Measurements from ENCODE around the gene SRSF9. TPM values are rescaled to one million over a fixed set of nuclear protein-coding genes. Genes with fewer than 3 reads are reported as not detected.

Gene SRSF9
- total RNA-seq, 1 donor from 2014 or later: 255 TPM

DNA sequence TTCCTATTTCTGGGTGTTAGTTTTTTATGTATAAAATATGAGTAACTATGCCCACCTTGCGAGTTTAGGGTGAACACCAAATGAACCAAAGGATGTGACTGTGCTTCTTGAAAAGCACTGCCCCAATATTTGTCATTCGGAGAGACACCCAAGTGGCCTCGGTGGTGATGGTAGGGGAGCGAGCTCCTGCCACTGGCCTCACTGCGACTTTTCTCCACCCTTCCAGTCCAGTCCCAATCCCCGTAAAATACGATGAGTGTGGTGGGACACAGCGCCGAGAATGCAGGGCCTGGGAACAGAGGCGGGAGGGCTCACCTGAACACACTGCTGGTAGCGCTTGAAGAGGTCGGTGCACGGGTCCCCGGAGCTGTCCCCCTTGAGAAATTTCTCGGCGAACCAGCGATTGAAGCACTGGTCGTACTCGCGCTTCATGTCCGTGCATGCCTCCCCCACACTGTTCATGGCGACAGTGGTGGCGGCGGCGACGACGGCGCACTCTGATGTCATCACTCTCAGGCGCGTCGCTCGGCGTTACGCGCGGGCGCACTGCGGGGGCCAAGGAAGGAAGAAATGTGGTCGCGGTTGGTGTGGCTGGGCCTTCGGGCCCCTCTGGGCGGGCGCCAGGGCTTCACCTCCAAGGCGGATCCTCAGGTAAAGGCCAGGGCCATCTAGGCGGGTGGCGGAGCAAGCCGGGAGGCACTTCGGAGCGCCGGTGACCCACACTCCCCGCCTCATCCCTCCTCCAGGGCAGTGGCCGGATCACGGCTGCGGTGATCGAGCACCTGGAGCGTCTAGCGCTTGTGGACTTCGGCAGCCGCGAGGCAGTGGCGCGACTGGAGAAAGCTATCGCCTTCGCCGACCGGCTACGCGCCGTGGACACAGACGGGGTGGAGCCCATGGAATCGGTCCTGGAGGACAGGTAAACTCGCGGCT, 23.4 kb downstream of the SRSF9 start, which contains the start of the genes GATC and TRIAP1:
Gene GATC (plus strand): TSS at position 534 of the 933 bp plus-strand sequence. CDS start 37 bp downstream, at position 571.
Gene TRIAP1 (minus strand): TSS at position 474 of the 933 bp plus-strand sequence. CDS start 12 bp downstream, at position 462.
- peaks cover 17% of the 10 kb centered on the region for H3K36me3 Mint-ChIP-seq (ENCODE audit: low read depth, unreplicated experiment)

DNA sequence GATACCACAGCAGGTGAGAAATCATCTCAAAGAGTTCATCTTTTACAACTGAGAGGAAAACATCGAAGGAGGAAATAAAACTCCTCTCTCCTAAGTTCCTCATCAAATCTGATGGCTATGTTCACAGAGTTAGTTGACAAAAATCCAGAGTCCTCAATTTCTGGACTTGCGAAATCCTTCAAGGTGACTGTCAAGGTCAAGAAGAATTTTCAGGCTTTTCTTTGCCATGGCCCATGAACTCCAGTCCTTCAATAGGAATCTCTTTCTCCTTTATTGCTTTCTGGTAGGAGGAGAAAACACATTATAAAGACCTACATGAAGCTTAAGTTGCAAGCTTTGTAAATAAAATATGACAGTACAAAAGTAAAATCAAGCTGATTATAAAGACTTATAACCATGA, 24.9 kb downstream of the SRSF9 start:
- no peaks in the 10 kb centered on the region for H3K9me3 Mint-ChIP-seq (ENCODE audit: unreplicated experiment)
- no peak overlapping the region for H3K27ac Mint-ChIP-seq (ENCODE audit: unreplicated experiment)
- no peak for DNase-seq (ENCODE audit: low spot score)
- peaks cover 17% of the 10 kb centered on the region for H3K4me1 Mint-ChIP-seq (ENCODE audit: unreplicated experiment)
- TF ChIP-seq, protein P1, sequence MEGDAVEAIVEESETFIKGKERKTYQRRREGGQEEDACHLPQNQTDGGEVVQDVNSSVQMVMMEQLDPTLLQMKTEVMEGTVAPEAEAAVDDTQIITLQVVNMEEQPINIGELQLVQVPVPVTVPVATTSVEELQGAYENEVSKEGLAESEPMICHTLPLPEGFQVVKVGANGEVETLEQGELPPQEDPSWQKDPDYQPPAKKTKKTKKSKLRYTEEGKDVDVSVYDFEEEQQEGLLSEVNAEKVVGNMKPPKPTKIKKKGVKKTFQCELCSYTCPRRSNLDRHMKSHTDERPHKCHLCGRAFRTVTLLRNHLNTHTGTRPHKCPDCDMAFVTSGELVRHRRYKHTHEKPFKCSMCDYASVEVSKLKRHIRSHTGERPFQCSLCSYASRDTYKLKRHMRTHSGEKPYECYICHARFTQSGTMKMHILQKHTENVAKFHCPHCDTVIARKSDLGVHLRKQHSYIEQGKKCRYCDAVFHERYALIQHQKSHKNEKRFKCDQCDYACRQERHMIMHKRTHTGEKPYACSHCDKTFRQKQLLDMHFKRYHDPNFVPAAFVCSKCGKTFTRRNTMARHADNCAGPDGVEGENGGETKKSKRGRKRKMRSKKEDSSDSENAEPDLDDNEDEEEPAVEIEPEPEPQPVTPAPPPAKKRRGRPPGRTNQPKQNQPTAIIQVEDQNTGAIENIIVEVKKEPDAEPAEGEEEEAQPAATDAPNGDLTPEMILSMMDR (IDR thresholded peaks at IDR 0.05; ENCODE audit: unreplicated experiment): no peak
- peaks cover 7% of the 10 kb centered on the region for H3K27me3 Mint-ChIP-seq (ENCODE audit: unreplicated experiment)
- peak overlapping the region; percentile 100 for H3K4me3 Mint-ChIP-seq (ENCODE audit: unreplicated experiment)
- H3K36me3 Mint-ChIP-seq (ENCODE audit: low read depth, unreplicated experiment): peaks cover 19% of the 10 kb centered on the region

More for the DNA sequence above, 23.4 kb downstream of the SRSF9 start, which contains the start of the genes GATC and TRIAP1:
- Mint-ChIP-seq H3K27ac (ENCODE audit: unreplicated experiment) (peak within 1 kb of the TSS; percentile 92), H3K9me3 (ENCODE audit: unreplicated experiment) (no peaks in the 10 kb centered on the region), H3K4me3 (ENCODE audit: unreplicated experiment) (peak within 1 kb of the TSS; percentile 100), H3K27me3 (ENCODE audit: unreplicated experiment) (peaks cover 7% of the 10 kb centered on the region), H3K4me1 (ENCODE audit: unreplicated experiment) (peaks cover 17% of the 10 kb centered on the region)
- TF ChIP-seq, protein P1 (IDR thresholded peaks at IDR 0.05; ENCODE audit: unreplicated experiment): no peak
- peak; percentile 87 for DNase-seq (ENCODE audit: low spot score)

DNA sequence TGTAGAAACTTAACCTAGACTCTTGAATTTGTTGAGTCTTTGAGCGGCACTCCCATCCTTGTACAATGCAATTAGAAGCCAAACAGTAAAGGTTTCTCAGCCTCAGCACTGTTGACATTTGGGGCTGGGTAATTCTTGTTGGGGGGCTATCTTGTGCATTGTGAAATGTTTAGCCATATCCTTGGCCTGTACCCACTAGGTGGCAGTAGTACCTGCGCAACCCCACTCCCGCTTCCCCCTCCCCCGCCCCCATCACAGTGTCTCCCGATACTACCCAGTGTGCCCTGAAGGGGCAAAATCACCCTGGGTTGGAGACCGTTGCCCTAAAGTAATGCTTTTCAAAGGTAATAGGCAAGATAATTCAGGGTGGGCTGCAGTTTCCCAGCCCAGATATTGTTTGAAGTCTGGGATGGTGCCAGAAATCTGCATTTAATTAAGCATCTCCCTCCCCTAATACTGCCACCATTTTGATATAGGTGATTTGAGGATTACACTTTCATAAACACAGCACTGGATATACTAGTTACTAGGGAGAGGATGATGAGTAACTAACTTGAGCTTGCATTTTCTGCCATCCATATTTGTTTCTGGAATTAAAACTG, 29.8 kb downstream of the SRSF9 start:
- H3K27ac Mint-ChIP-seq (ENCODE audit: unreplicated experiment): no peak overlapping the region
- no peaks in the 10 kb centered on the region for H3K9me3 Mint-ChIP-seq (ENCODE audit: unreplicated experiment)
- no peaks in the 10 kb centered on the region for H3K27me3 Mint-ChIP-seq (ENCODE audit: unreplicated experiment)
- H3K4me1 Mint-ChIP-seq (ENCODE audit: unreplicated experiment): peaks cover 4% of the 10 kb centered on the region
- no peak overlapping the region for H3K4me3 Mint-ChIP-seq (ENCODE audit: unreplicated experiment)
- TF ChIP-seq, protein P1 (IDR thresholded peaks at IDR 0.05; ENCODE audit: unreplicated experiment): peak; percentile 74
- H3K36me3 Mint-ChIP-seq (ENCODE audit: low read depth, unreplicated experiment): peaks cover 5% of the 10 kb centered on the region
- peak; percentile 71 for DNase-seq (ENCODE audit: low spot score)

DNA sequence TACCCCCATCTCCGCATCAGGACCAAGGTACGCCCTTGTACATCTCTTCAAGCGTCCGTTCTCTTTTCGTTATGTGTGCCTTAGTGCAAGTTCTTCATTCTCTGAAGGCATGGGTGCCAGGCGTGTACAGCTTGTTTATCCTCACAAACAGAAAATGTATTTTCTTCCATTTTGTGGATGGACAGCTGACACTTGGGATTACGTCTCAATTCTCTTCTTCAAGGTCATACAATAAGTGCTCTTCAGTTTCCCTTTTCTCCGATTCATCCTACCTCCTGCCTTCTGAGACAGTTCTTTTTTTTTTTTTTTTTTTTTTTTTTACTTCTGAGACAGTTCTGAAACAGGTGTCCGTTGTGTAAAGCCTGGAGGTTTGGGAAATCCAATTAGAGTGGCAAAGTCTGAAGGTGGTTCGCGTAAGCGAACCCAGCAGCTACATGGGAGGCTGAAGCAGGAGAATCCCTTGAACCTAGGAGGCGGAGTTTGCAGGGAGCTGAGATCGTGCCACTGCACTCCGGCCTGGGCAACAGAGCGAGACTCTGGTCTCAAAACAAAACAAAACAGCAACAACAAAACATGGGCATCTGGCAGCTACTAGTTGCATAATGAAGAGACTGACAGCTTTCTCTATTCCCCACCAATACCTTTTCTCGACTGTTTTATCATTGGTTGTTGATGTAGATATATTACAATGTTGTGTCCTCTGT, 30.9 kb downstream of the SRSF9 start:
- H3K4me1 Mint-ChIP-seq (ENCODE audit: unreplicated experiment): peaks cover 4% of the 10 kb centered on the region
- H3K27me3 Mint-ChIP-seq (ENCODE audit: unreplicated experiment): no peaks in the 10 kb centered on the region
- peak overlapping the region; percentile 84 for H3K27ac Mint-ChIP-seq (ENCODE audit: unreplicated experiment)
- no peaks in the 10 kb centered on the region for H3K9me3 Mint-ChIP-seq (ENCODE audit: unreplicated experiment)
- DNase-seq (ENCODE audit: low spot score): no peak
- TF ChIP-seq, protein P1 (IDR thresholded peaks at IDR 0.05; ENCODE audit: unreplicated experiment): no peak
- H3K4me3 Mint-ChIP-seq (ENCODE audit: unreplicated experiment): peak overlapping the region; percentile 95
- peaks cover 5% of the 10 kb centered on the region for H3K36me3 Mint-ChIP-seq (ENCODE audit: low read depth, unreplicated experiment)
